ENCODE measurements around the gene XRCC3. TPM values are rescaled to one million over a fixed set of nuclear protein-coding genes. Genes with fewer than 3 reads are reported as not detected.
A peak's percentile ranks its signal among the peaks of the same experiment; 100 is the strongest.

Gene XRCC3
- total and polyA plus RNA-seq, 10 of the 15 experiments (the other 5 are each of a cell fraction or from before 2014, with no cell fraction given): 0.37 to 52.0 (median 26.8) TPM

- no TSS peak for BruUV-seq (replicated peaks)
- H3K27me3 ChIP-seq (replicated peaks in 1 of 2; ENCODE audit: control insufficient read depth in 2 of 2, insufficient read depth in 2 of 2, low read length in 1 of 2): no peaks in the 10 kb centered on the region
- TF ChIP-seq MYC (IDR thresholded peaks at IDR 0.05; ENCODE audit: insufficient read depth, insufficient read length, insufficient replicate concordance, low read length, severe bottlenecking): no peak
- TF ChIP-seq MXI1 (IDR thresholded peaks at IDR 0.05; ENCODE audit: low read depth, low read length): no peak
- intact Hi-C loops (cut with micrococcal nuclease; ENCODE audit: unreplicated experiment): no loop called here
- ChIA-PET SMC1A (ENCODE audit: uncharacterized antibody, unreplicated experiment) (no interaction called here), RAD21 (ENCODE audit: unreplicated experiment) (no interaction called here), POLR2A (interaction anchor here (0.7 kb wide), 1 partner anchor 40 kb away, joined by 3 read pairs; the partner anchor contains the start of genes XRCC3 and ZFYVE21), CTCF (interaction anchor here (1.0 kb wide), 1 partner anchor 62 kb away, joined by 3 read pairs; no protein-coding TSS in a partner anchor)
- no peak overlapping the region for H3K27ac ChIP-seq (ENCODE audit: control insufficient read depth, insufficient read depth)
- no peak for DNase-seq (ENCODE audit: low read depth, low spot score)
- no peaks in the 10 kb centered on the region for H4K20me1 ChIP-seq (ENCODE audit: control insufficient read depth, insufficient read depth)
- H3K9ac ChIP-seq (ENCODE audit: control insufficient read depth, insufficient read depth, low read length): no peak overlapping the region
- no peaks in the 10 kb centered on the region for H3K4me1 ChIP-seq (ENCODE audit: control insufficient read depth, insufficient read depth, low read length)
- in situ Hi-C loops (cut with MboI): no loop called here
- 88% methylated on average over 8 of the region's 8 CpGs for WGBS (ENCODE audit: insufficient coverage, insufficient replicate concordance, low lambda C conversion rate, missing lambda C conversion rate)
- no peak overlapping the region for H3K4me3 ChIP-seq
- H3K4me2 ChIP-seq (ENCODE audit: control insufficient read depth, insufficient read depth): no peak overlapping the region
- no peaks in the 10 kb centered on the region for H3K9me3 ChIP-seq (replicated peaks; ENCODE audit: control insufficient read depth, insufficient read depth, low read length)
- peaks cover 23 to 33% of the 10 kb centered on the region in 2 experiments for H3K36me3 ChIP-seq (ENCODE audit: control insufficient read depth in 2 of 2, insufficient read depth in 2 of 2, low read length in 1 of 2)
- no peaks in the 10 kb centered on the region for H3K79me2 ChIP-seq (ENCODE audit: control insufficient read depth, insufficient read depth, low read length)
- FAIRE-seq: no peak
- H2AFZ ChIP-seq (ENCODE audit: control insufficient read depth, low read depth, low read length): no peak overlapping the region
- ATAC-seq: no peak
Measured at GRCh38 chr14:103675957-103676356, 39.3 kb downstream of the XRCC3 start.

- Histone ChIP-seq H4K20me1 (ENCODE audit: control insufficient read depth, insufficient read depth) (no peaks in the 10 kb centered on the region), H3K9me3 (replicated peaks; ENCODE audit: control insufficient read depth, insufficient read depth, low read length) (no peaks in the 10 kb centered on the region), H3K27ac (ENCODE audit: control insufficient read depth, insufficient read depth) (no peak overlapping the region), H3K9ac (ENCODE audit: control insufficient read depth, insufficient read depth, low read length) (no peak overlapping the region), H2AFZ (ENCODE audit: control insufficient read depth, low read depth, low read length) (no peak overlapping the region), H3K4me3 (no peak overlapping the region), H3K36me3 (ENCODE audit: control insufficient read depth in 2 of 2, insufficient read depth in 2 of 2, low read length in 1 of 2) (peaks cover 13 to 49% of the 10 kb centered on the region in 2 experiments), H3K4me2 (ENCODE audit: control insufficient read depth, insufficient read depth) (no peak overlapping the region), H3K79me2 (ENCODE audit: control insufficient read depth, insufficient read depth, low read length) (no peaks in the 10 kb centered on the region), H3K27me3 (replicated peaks in 1 of 2; ENCODE audit: control insufficient read depth in 2 of 2, insufficient read depth in 2 of 2, low read length in 1 of 2) (no peaks in the 10 kb centered on the region), H3K4me1 (ENCODE audit: control insufficient read depth, insufficient read depth, low read length) (no peaks in the 10 kb centered on the region)
- intact Hi-C loops (cut with micrococcal nuclease; ENCODE audit: unreplicated experiment) (no loop called here), in situ Hi-C loops (cut with MboI) (no loop called here)
- 96% methylated on average over 4 of the region's 4 CpGs for WGBS (ENCODE audit: insufficient coverage, insufficient replicate concordance, low lambda C conversion rate, missing lambda C conversion rate)
- ATAC-seq (no peak), FAIRE-seq (no peak), DNase-seq (ENCODE audit: low read depth, low spot score) (no peak)
- POLR2A ChIA-PET: interaction anchor here (1.4 kb wide), 1 partner anchor 20 kb away, joined by 3 read pairs; no protein-coding TSS in a partner anchor
- RAD21 ChIA-PET (ENCODE audit: unreplicated experiment): no interaction called here
- CTCF ChIA-PET: no interaction called here
- BruUV-seq (replicated peaks): TSS peak; percentile 15
- SMC1A ChIA-PET (ENCODE audit: uncharacterized antibody, unreplicated experiment): interaction anchor here (0.9 to 1.1 kb wide), 2 partner anchors 8 to 11 kb away, joined by 3 to 4 read pairs; no protein-coding TSS in a partner anchor
- TF ChIP-seq KDM1A (IDR thresholded peaks at IDR 0.05; ENCODE audit: borderline replicate concordance) (no peak), ZNF274 (IDR thresholded peaks at IDR 0.05; ENCODE audit: insufficient read depth, insufficient read length) (no peak), SUZ12 (IDR thresholded peaks at IDR 0.05; ENCODE audit: unreplicated experiment) (no peak), HDAC6 (IDR thresholded peaks at IDR 0.05; ENCODE audit: unreplicated experiment) (no peak), KAT2A (conservative IDR thresholded peaks at IDR 0.05; ENCODE audit: control insufficient read depth, low read depth, low read length) (no peak), SUPT20H (IDR thresholded peaks at IDR 0.05; ENCODE audit: borderline replicate concordance, control insufficient read depth, low read depth, low read length) (no peak), SMC3 (IDR thresholded peaks at IDR 0.05; ENCODE audit: borderline replicate concordance, low read length) (no peak), CHD2 (IDR thresholded peaks at IDR 0.05; ENCODE audit: borderline replicate concordance, low read depth, low read length) (no peak), IKZF2 (IDR thresholded peaks at IDR 0.05) (no peak), MLLT1 (IDR thresholded peaks at IDR 0.05) (no peak), WRNIP1 (IDR thresholded peaks at IDR 0.05; ENCODE audit: borderline replicate concordance, low read depth, low read length) (no peak)
- TF ChIP-seq, protein P1, sequence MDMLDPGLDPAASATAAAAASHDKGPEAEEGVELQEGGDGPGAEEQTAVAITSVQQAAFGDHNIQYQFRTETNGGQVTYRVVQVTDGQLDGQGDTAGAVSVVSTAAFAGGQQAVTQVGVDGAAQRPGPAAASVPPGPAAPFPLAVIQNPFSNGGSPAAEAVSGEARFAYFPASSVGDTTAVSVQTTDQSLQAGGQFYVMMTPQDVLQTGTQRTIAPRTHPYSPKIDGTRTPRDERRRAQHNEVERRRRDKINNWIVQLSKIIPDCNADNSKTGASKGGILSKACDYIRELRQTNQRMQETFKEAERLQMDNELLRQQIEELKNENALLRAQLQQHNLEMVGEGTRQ (IDR thresholded peaks at IDR 0.05; ENCODE audit: borderline replicate concordance, low read depth, low read length): no peak
Measured at GRCh38 chr14:103671911-103672310, 43.3 kb downstream of the XRCC3 start.
